ENCODE measurements around the gene C22orf23.
A peak's percentile ranks its signal among the peaks of the same experiment; 100 is the strongest.

C22orf23 gene

GRCh38 chr22:37953437-37954179, at the start of gene C22orf23, which contains the start of gene POLR2F:
Gene C22orf23, minus strand, starts transcription at chr22:37953601. Its CDS starts 452 bp downstream, at chr22:37953149.
Gene POLR2F, plus strand, starts transcription at chr22:37953699. Its CDS starts 89 bp downstream, at chr22:37953788.
- peak; percentile 88 for DNase-seq (ENCODE audit: low read depth)

DNA sequence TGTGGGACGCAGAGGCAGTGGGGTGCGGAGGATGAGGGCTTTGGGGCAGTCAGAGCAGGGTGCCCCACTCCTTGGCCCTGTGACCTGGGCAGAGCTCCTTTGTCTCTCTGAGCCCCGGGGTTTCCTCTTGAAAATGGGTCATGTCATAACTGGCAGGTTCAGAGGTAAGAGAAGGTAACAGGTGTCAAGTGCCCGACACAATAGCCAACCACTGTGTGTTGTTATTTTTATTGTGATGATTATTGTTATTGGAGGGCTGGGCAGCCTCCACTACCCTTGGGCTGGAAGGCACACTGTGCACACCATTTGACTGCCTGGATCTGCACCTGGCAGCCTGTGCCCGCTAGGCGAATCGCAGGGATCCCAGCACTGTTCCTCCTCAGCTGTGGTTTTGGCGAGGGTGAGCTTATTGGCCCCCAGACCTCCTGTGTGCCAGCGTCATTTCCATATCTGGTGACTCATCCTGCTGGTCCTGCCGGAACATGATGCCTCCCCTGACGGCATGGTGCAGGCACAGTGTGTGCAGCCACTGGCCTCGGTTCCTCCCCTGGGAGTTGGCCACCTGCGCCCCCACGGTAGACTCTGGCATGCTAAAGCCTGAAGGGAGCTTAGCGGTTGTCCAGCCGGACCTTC, 46.4 kb upstream of the C22orf23 start:
- no peak for DNase-seq (ENCODE audit: low read depth)

- no peak for DNase-seq (ENCODE audit: low read depth)
These were observed 45.8 kb upstream of the C22orf23 start for GRCh38 chr22:37999236-37999635.

DNA sequence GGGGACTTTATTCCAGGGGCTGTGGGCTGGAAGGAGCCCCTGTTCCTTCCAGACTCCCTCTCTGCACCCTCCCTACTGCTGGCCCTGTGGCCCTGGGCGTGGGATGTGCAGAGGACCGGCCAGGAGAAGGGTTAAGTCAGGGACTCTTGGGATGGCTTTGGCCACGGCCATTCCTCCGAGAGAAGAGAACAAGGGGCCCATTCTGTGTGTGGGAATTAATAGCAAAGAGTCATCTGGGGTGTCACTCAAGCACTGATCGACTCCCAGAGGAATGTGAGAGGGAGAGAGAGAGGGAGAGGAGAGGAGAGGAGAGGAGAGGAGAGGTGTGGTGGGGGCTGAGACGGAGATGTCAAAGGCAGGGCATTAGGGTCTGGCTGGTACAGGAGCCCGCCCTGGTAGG, 45.1 kb upstream of the C22orf23 start:
- DNase-seq (ENCODE audit: low read depth), result no peak

GRCh38 chr22:37996515-37997246, 43.3 kb upstream of the C22orf23 start:
- DNase-seq (ENCODE audit: low read depth), result no peak

DNA sequence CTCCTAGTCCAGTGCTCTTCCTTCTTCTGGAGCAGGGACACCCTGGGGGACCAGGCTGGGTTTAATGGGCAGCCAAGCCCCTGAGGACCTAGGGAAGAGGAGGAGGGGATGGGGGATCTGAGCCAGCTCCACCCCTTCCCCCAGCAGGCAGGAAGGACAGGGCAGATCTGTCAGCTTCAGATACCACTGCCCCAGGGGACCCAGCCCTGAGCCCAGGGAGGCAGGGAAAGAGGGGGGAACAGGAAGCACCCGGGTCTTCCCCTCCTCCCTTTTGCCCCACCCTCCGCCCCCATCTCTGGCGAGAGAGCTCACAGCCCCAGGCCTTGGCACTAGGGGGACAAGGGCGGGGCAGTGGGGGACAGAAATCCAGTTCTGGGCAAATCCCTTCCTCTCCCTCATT, 42.7 kb upstream of the C22orf23 start:
- no peak for DNase-seq (ENCODE audit: low read depth)

DNA sequence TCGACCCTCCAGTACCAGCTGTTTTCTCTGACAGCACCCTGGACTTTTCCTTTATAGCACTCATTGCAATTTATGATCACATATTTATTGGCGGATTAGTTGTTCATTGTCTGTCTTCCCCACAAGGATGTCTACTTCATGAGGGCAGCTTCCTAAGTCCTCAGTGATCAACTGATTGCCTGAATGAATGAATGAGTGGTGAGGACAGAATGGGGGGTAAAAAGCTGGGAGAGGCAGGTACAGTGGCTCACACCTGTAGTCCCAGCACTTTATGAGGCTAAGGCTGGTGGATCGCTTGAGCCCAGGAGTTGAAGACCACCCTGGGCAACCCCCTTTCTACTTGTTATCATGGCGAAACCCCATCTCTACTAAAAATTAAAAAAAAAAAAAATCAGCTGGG, 42.1 kb upstream of the C22orf23 start:
- no peak for DNase-seq (ENCODE audit: low read depth)

- DNase-seq (ENCODE audit: low read depth), result no peak
These were observed 41.6 kb upstream of the C22orf23 start for GRCh38 chr22:37994982-37995381.

DNA sequence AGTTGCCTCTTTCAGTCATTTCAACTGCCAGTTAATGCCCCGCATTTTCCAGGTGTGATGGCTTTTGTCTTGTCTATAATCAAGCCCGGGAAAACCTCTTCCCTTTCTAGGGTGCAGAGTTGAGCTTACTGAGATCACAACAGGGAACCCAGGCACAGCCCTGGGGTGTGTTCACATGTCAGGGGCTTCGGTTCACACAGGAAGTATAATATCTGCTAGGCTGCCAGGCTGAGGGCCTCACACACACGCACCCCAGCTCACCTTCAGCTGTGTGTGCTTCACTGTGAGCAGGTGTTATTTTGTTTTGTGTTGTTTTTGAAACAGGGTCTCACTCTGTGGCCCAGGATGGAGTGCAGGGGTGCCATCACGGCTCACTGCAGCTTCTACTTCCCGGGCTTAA, 40.6 kb upstream of the C22orf23 start:
- no peak for DNase-seq (ENCODE audit: low read depth)

- no peak for DNase-seq (ENCODE audit: low read depth)
These were observed 38.5 kb upstream of the C22orf23 start for GRCh38 chr22:37991731-37992442.

- DNase-seq (ENCODE audit: low read depth), result no peak
These were observed 37.5 kb upstream of the C22orf23 start for GRCh38 chr22:37990862-37991261.

DNA sequence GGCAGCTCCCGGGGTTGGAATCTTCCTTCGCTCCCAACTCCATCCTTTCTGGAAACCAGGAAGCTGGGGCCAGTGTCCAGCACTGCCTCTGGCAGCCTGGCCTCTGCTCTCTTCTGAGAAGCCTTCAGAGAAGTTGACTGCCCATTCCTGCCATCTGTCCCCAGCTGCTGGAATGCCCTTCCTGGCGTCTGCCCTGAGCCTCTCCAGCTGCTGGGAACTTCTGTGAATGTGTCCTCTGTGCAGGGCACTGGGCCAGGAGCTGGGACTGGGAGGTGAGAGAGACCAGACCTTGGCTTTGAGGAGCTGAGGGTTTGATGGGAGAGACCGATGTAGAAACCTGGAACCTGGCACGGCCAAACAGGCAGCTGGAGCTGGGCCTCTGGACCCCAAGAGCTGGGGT, 36.9 kb upstream of the C22orf23 start:
- DNase-seq (ENCODE audit: low read depth), result no peak

GRCh38 chr22:37989146-37990045, 36.0 kb upstream of the C22orf23 start:
- no peak for DNase-seq (ENCODE audit: low read depth)

DNA sequence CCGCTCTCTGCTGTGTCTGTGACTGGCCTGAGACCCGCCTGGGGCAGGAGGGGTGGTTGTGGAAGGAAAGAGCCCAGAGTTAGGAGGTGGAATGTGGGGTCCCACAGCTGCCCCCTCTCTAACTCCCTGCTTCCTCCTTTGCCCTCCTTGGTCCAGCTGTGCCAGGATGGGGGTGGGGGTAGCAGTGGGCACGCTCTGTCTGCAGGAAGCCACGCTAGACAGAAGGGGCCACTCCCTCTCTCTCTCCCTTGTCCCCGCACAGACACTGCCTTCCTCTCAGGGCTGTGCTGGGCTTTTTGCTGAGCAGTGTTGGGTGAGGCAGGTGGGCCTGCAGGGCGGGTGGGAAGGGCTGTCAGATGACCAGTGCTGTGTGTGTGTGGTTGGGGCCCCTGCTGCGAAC, 33.0 kb upstream of the C22orf23 start:
- DNase-seq (ENCODE audit: low read depth), result no peak

GRCh38 chr22:37985751-37986281, 32.4 kb upstream of the C22orf23 start:
- no peak for DNase-seq (ENCODE audit: low read depth)

GRCh38 chr22:37985050-37985585, 31.7 kb upstream of the C22orf23 start:
- DNase-seq (ENCODE audit: low read depth), result no peak

DNA sequence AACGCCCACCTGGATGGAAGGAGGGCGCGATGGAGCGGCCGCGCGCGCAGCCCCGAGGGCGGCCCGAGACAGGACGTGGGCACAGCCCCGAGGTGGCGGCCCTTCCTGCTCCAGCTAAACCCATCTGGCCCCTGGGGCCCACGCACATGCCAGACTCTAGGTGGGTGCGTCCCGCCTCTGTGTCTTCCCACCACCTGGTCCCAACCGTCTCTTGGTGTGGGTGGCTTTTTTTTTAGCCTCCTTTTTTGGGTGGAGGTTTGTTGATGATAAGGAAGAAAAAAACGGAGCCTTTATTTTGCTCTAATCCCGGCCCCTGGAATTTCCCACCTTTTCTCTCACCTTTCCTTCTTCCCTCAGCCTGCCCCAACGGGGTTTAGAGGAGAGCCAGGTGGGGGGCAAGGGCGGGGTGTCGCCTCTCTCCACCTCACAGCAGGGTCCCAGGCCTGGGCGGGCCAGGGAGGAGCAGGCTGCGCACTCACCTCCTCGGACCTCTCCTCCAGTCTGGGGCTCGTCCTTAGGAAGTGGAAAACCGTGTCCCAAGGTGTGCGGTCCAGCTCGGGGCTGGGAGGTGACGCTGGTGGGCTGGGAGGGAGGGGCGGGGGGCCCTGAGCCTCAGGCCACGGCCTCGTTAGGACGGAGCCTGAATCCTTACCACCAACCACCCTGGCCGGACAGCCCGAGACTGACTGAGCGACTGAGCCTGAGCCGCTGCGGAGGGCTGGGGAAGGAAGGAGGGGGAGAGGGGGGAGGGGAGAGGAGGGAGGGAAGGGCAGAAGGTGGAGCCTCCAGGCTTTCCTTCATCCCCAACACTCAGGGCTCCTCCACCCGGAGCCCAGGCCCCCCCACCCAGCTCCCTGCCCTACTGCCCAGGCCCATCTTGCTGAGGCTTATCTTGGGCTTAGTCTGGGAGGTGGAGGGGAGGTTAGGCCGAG, 30.7 kb upstream of the C22orf23 start, which contains the start of gene SOX10:
TSS of gene SOX10 (minus strand) at position 696 of the 932 bp plus-strand sequence. CDS start 771 bp downstream, outside the sequence.
- DNase-seq (ENCODE audit: low read depth), result no peak

DNA sequence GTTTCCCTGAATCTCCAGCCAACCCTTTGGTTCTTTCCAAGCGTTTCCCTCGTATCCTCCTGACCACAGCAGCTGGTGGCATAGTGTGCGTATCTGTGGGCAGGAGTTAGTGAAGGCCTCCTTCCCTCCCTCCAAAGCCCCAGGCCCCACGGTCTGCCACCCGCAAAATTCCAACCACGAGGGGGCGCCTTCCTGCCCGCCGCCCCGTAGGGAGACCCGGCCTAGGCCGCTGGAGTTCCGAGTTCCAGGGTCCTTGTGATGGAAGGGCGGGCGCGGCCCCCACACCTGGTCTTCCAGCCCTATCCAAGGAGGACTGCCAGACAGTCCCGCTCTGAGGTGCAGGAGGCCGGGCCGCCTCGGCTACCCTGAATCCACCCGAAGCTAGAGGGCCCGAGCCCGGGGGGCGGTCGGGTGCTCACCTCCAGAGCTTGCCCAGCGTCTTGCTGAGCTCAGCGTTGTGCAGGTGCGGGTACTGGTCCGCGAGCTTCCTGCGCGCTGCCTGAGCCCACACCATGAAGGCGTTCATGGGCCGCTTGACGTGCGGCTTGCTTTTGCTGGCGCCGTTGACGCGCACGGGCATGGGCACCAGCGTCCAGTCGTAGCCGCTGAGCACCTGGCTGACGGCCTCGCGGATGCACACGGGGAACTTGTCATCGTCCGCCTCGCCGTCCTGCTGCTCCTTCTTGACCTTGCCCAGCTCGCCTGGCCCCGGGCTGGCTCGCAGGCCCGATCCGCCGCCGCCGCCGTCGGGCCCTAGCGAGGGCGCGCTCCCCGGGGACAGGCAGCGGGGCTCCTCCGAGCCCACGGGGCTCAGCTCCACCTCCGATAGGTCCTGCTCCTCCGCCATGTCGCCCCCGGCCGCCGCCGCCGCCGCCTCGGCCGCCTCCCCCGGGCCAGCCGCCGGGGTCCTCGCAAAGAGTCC, 29.8 kb upstream of the C22orf23 start:
- DNase-seq (ENCODE audit: low read depth), result no peak
